Measurements from ENCODE around the gene GPR62. TPM values are rescaled to one million over a fixed set of nuclear protein-coding genes. Genes with fewer than 3 reads are reported as not detected.

The GPR62 gene
- total RNA-seq, 1 experiment from 2014 or later: not detected

GRCh38 chr3:51955893-51956770 lies 951 bp downstream of the GPR62 start:
- no peak for DNase-seq (ENCODE audit: low read depth)

DNA sequence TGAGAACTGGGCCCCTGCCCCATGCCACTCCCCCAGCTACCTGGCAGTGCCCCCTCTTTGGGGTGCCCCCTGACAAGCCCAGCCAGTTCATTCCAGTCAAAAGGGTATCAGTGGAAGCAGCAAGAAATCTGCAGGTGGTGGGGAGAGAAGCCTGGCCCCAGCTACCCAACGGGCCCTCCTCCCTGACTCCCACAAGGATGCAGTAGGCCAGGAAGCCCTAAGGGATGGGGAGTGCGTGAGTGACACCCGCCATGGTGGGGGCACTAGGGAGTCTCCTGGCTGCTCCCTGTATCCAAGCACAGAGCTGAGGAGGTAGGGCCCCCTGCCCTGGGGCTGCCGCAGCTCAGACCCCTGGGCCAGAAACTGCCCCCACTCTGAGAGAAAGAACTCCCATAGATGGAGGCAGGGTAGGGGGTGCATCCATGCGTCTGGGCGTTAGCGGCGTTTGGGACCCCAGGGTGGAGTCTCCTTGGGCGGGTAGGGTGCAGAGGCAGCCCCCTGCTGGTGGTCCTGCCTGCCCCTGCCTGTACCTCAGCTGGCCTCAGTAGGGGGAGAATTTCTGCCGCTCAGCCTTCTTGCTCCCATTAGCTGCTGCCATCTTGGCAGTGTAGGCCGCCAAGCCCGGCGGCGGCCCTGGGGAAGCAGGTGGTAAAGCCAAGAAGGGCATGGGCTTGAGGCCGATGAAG lies 2.5 kb downstream of the GPR62 start:
- no peak for DNase-seq (ENCODE audit: low read depth)

- DNase-seq (ENCODE audit: low read depth): no peak
Observed at GRCh38 chr3:51958603-51959521, 3.7 kb downstream of the GPR62 start.

DNA sequence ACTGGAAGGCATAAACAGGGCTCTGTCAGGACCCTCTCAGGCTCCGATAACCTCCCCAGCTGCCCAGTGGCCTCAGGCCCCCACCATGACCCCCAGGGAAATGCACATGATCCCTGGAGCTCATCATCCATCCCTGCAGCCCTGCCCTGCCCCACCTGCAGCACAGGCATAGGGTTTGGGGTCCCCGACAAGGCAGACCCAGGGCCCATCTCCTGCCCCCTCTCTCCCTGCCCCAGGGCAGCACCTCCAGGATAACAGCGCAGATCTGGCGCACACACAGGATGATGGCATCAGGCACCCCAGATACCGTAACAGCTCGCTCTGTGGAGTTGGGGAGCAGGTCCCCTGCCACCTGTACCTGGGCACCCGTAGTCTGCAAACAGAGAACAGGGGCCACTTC lies 4.5 kb downstream of the GPR62 start:
- no peak for DNase-seq (ENCODE audit: low read depth)

- no peak for DNase-seq (ENCODE audit: low read depth)
Observed at GRCh38 chr3:51960386-51960785, 5.2 kb downstream of the GPR62 start.

DNA sequence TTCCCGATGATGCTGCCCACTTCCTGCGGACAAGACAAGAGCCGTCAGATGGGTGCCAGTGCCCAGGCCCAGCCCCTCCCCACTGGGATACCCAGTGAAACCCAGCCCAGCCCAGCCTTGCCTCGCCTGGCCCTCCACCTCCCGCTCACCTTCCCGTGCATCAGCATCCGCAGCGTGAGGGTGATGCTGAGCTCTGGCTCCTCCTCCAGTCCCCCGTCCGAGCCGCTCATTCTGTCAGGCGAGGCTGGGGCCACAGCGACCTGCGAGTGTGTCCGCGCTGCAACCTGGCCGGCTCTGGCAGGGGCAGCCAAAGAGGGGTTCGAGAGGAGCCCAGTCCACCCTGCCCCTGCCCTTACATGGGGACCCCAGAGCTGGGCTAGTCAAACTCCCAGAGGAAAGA lies 5.8 kb downstream of the GPR62 start:
- DNase-seq (ENCODE audit: low read depth): no peak

DNA sequence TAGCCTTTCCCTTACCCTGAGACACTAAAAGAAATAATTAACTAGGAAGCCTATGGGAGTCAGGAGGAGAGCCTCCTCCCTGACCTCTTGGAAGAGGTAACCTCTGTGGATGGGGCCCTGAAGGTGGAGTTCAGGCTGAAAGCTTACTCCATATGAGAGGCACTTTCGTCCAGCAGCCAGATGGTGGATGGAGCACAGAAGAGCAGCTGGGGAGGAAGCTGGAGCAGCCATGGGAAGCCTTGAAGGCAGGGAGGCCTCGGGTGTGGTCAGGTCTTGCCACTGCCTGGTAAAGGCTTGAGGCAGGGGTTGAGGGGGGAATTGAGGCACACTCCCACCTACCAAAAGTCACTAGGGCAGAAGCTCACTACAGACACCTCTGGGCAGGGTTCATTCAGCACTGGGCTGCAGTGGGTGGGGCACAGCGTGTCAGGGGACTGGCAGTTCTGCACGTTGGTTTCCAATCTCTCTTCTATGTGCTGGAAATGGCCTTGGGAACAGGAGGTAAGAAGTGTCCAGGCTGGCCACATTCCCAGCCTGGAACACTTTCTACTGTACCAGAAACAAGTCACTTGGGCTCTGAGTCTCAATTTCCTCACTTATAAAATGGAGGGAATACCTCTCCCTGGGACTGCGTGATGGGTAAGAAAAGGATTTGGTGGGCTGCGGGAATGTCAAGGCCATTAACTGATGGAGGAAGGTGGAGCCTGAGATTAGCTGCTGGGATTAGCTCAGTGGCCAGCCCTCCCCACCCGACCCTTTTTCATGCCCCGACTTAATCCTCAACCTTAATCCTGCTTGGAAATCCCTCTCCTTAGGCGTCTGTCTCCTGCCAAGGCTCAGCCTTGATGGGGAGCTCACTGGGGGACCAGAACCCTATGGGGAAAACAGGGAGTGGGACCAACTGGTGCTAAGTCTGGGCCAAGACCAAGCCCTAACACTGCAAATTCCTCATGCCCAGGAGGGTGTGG lies 6.7 kb downstream of the GPR62 start:
- DNase-seq (ENCODE audit: low read depth): no peak

- DNase-seq (ENCODE audit: low read depth): no peak
Observed at GRCh38 chr3:51962854-51963530, 7.8 kb downstream of the GPR62 start.

DNA sequence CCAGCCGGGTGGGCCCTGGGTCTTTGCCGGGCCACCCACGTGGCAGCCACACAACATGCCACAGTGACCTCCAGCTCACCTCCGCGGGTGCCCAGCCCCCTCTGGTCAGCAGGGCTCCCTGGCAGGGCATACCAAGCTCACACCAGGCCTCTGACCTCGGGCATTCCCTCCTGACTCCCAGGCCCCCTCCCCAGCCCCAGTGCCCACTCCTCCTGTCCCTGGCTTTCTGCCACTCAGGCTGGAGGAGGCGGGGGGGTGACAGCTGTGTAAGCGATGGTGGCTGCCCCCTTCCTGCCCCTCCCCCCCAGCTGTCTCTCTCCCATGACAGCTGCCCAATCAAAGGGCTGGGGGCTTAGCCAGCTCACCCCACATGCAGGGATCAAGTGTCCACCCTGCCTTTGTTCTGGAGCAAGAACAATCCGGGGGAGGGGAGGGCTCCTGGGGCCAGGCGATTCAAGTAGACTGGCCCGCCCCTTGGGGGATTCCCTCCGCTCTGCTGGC lies 8.8 kb downstream of the GPR62 start:
- DNase-seq (ENCODE audit: low read depth): no peak

DNA sequence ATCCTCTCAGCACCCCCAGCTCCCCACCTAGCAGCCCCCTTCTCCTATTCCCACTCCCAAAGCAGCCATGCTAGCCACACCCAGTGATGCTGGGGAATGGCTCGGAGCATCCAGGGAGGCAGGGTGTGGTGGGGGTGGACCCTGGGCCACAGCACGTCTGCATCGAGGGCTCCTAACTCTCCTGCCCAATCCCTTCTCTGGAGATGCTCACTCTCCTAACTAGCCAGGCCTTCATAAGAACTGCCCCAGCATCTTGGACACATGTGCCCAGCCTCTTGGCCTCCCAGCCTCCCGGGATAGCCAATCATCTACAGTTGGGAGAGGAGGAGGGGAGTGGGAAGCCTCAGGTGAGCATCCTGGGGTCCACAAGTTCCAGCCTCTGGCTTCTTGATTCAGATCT lies 9.3 kb downstream of the GPR62 start:
- DNase-seq (ENCODE audit: low read depth): no peak

- DNase-seq (ENCODE audit: low read depth): no peak
Observed at GRCh38 chr3:51966016-51966415, 10.8 kb downstream of the GPR62 start.

DNA sequence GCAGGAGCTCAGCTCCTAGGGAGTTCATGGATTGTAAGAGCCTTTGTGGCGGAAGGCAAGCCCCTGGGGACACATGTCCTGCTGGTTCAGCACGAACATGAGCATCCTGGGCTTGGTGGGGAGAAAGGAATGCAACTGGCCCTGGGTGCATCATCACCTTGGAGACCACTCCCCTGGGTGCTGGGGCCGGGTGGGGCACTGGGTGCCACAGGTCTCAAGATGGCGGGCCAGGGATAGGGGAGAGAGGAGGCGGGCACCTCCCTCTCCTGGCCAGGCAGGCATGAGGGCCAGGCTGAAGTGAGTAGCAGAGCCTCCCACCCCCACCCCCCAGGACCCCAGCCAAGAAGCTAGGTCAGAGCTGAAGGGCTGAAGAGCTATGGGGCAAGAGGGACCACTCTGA lies 11.3 kb downstream of the GPR62 start:
- no peak for DNase-seq (ENCODE audit: low read depth)

DNA sequence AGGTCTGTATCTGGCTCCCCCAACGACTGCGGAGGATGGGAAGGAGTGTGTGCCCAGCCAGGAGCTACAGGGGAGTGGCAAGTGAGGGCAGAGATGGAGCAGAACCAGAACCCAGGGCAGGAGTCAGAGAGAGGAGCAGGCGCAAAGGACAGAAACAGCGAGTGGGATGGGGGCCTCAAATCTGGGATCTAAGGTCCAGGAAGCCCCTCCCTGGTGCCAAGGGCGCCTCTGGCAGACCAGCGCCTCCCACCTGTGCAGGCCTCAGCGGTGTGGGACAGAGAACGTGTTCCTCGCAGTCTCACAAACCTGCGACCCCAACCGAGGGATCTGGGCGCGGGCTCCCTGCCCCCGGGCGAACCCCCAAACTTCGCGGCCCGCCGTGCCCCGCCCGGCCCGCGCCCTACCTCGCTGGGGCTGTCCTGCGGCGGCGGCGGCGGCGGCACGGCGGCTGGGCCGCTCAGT lies 11.8 kb downstream of the GPR62 start:
- no peak for DNase-seq (ENCODE audit: low read depth)

- DNase-seq (ENCODE audit: low read depth): peak; percentile 68
Observed at GRCh38 chr3:51967384-51968169, 12.4 kb downstream of the GPR62 start, which contains the start of gene PCBP4. Gene PCBP4, minus strand, starts transcription at chr3:51967454. Its CDS starts 6,214 bp downstream, at chr3:51961240.

DNA sequence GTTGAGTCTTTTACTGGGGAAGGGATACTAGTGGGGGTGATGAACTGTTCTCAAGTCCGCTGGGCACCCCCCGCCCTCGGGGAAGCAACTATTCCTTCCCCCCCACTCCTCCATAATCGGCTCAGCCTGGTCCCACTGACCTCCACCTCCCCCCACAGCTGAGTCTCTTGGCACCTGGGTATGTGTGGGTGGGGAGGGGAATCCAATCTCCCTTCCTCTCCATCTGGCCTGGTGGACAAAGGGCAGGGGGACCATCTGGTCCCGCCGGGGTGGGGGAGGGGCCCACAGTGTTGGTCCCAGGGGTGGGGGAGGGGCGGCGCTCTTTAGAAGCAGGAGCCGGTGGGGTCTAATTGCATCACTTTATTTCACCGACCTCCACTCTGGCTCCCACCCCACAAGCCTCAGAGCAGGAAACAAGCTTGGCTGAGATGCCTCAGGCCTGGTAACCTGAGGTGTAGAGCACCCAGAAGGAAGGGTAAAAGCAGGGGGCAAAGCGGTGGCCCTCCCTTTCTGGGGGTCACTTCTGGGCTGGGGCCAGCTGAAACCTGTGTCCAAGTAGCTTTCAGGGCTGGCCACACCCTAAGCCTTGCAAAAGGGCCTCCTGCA lies 13.1 kb downstream of the GPR62 start:
- DNase-seq (ENCODE audit: low read depth): peak; percentile 33

DNA sequence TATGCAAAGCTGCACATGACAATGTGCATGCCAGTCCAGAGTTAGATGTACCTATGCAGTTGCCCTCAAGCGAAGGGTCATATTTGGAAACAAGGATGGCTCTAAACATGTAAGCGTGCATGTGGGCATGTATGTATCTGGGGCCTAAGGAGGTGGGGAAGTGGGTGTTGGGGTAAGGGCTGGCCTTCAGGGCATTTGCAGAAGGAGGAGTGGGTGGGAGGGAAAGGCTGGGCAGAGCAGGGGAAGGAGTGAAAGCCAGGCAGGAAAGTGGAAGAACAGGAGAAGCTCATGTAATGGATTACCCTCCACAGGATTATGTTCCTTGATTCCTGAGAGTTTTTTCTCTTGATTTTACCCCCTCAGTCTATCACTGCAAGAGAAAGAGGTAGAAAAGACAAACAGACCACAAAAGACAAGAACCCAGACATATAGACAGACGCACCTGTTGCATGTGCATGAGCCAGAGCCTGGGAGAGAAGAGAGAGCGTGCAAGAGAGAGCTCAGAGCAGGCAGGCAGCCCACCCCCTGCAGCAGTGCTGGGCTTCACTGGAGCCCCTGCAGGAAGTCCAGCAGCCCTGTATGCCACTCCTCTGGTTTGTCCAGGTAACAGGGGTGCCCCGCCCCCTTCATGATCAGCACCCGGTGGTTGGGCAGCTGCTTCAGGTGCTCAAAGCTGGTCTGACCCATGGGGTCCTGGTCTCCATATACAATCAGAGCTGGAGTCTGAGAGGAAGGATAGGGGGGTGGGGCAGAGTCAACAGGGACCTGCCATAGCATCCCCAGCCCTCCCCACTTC lies 13.9 kb downstream of the GPR62 start:
- no peak for DNase-seq (ENCODE audit: low read depth)

GRCh38 chr3:51969841-51970240 lies 14.7 kb downstream of the GPR62 start:
- DNase-seq (ENCODE audit: low read depth): no peak

All from RPMI7951 (cell line).